Testis (tissue), 5 donors: Measurements from ENCODE around the gene PHKA1. TPM values are rescaled to one million over a fixed set of nuclear protein-coding genes. Genes with fewer than 3 reads are reported as not detected.
A peak's percentile ranks its signal among the peaks of the same experiment; 100 is the strongest.
"Not testable (repeated sequence)": the region's sequence is repeated elsewhere in the genome, so short reads cannot be mapped to it uniquely, and the experiment has no call there.

Experiments
- DNase-seq: peaks from one replicate; pipeline ENCODE4 v3.0.0-alpha.2; 2019
- H3K27ac ChIP-seq, 2 donors: fragments of 200-600 bp; sonication (generic); one replicate each; pipeline ENCODE4 v1.5.1; 2019
- H3K27me3 ChIP-seq: fragments of 200-600 bp; sonication (generic); one replicate; pipeline ENCODE4 v1.5.1; 2019
- H3K36me3 ChIP-seq: fragments of 200-600 bp; sonication (generic); one replicate; pipeline ENCODE4 v1.5.1; 2017; ENCODE audit warnings: low read depth; ENCODE audit errors: missing control alignments
- H3K4me1 ChIP-seq: fragments of 200-600 bp; sonication (generic); one replicate; pipeline ENCODE4 v1.5.1; 2019
- H3K4me3 ChIP-seq, 2 donors: fragments of 200-600 bp; sonication (generic); one replicate each; pipeline ENCODE4 v1.5.1; 2017 to 2019
- H3K9me3 ChIP-seq: fragments of 200-600 bp; sonication (generic); one replicate; pipeline ENCODE4 v1.5.1; 2017
- CTCF ChIP-seq, 3 experiments: fragments of 450-650 bp in 2 of 3; fragments of 200-600 bp in 1 of 3; sonication (generic) in 1 of 3; IDR thresholded peaks; one replicate each; pipeline ENCODE4 v1.5.1; 2016 to 2019; ENCODE audit warnings: antibody characterized with exemption in 3 of 3, mild to moderate bottlenecking in 2 of 3, moderate library complexity in 1 of 3
- POLR2A ChIP-seq: fragments of 450-650 bp; IDR thresholded peaks from one replicate; pipeline ENCODE4 v1.6.1; 2017; ENCODE audit warnings: antibody characterized with exemption, mild to moderate bottlenecking, moderate library complexity
- WGBS, 2 donors: methylation state at CpG; one replicate each; pipeline ENCODE4 v1.1.5; 2018; 5-methylcytosine and 5-hydroxymethylcytosine counted together
- intact Hi-C: fragments of 100-400 bp; cut with DNase I; formaldehyde crosslinking; loops from one replicate; pipeline ENCODE4 v1.15.1; 2023; ENCODE audit warnings: low total_unique reads
- long read RNA-seq, 2 donors: transcript quantifications; one replicate each; lab custom pipeline, GENCODE V29; 2026
- polyA plus RNA-seq: library from polyadenylated mRNA; stranded (reverse); fragments of 350-450 nt; fragmentation: Illumina TruSeq; extraction: RNeasy Lipid Tissue Mini Kit (QIAGEN cat#74804); gene quantifications from one replicate; pipeline ENCODE4 v1.2.3, GENCODE V29; 2014; ENCODE audit warnings: low read depth, low replicate concordance; ENCODE audit not compliant: insufficient read depth
- total RNA-seq, 2 donors: library from RNA; depleted of rRNA; stranded (reverse); fragments of >200 nt; gene quantifications; one replicate each; pipeline ENCODE4 v1.2.3, GENCODE V29; 2016

Gene PHKA1
- total RNA-seq: 10 to 100 TPM; 11.4 to 13.1 TPM
- 3.6 TPM for polyA plus RNA-seq
- long read RNA-seq, donor 1, full-length matches to known transcripts: 1 of 1 reads
- long read RNA-seq, donor 1, partial matches to known transcripts: 0 of 1 reads
- long read RNA-seq, donor 1, other reads (novel, unspliced or antisense): 0 of 1 reads
- long read RNA-seq, donor 2: 0 reads

- H3K4me1 ChIP-seq, H3K9me3 ChIP-seq, H3K27me3 ChIP-seq, H3K36me3 ChIP-seq, intact Hi-C loops: not testable (repeated sequence)
- whole genome bisulfite sequencing, 2 donors: 0 to 1% methylated on average over 3 to 47 of the region's 80 CpGs
- DNase-seq: peak; percentile 54
- Histone ChIP-seq H3K4me3 (peak within 1 kb of the TSS; percentile 43 to 63), H3K27ac (peak within 1 kb of the TSS; percentile 84)
Observed at GRCh38 chrX:72713599-72714477, at the start of gene PHKA1. TSS of gene PHKA1 (minus strand) at chrX:72714306. CDS start at chrX:72713880, 426 bp downstream.

GRCh38 chrX:72760454-72760853, 46.3 kb upstream of the PHKA1 start:
- intact Hi-C loops, H3K9me3 ChIP-seq: not testable (repeated sequence)
- no CpG with 5 or more reads among the region's 9 CpGs for WGBS, 2 donors

GRCh38 chrX:72748545-72748944, 34.4 kb upstream of the PHKA1 start:
- intact Hi-C loops, H3K27ac ChIP-seq, DNase-seq: not testable (repeated sequence)

More at GRCh38 chrX:72760454-72760853, 46.3 kb upstream of the PHKA1 start:
- not testable (repeated sequence) for DNase-seq, H3K4me3 ChIP-seq, H3K27ac ChIP-seq, H3K27me3 ChIP-seq, H3K36me3 ChIP-seq, H3K4me1 ChIP-seq

GRCh38 chrX:72745546-72745945, 31.4 kb upstream of the PHKA1 start:
- intact Hi-C loops, H3K4me1 ChIP-seq, DNase-seq, H3K9me3 ChIP-seq, H3K27me3 ChIP-seq, H3K36me3 ChIP-seq, H3K27ac ChIP-seq, H3K4me3 ChIP-seq: not testable (repeated sequence)
- no CpG with 5 or more reads among the region's 7 CpGs for WGBS, 2 donors

More at GRCh38 chrX:72748545-72748944, 34.4 kb upstream of the PHKA1 start:
- not testable (repeated sequence) for H3K4me3 ChIP-seq, H3K27me3 ChIP-seq, H3K36me3 ChIP-seq, H3K4me1 ChIP-seq, H3K9me3 ChIP-seq
- no CpG with 5 or more reads among the region's 3 CpGs for WGBS, 2 donors

GRCh38 chrX:72735561-72735960, 21.5 kb upstream of the PHKA1 start:
- Histone ChIP-seq H3K27me3 (no peaks in the 10 kb centered on the region), H3K4me3 (no peak overlapping the region), H3K36me3 (no peaks in the 10 kb centered on the region), H3K9me3 (no peaks in the 10 kb centered on the region), H3K4me1 (no peaks in the 10 kb centered on the region), H3K27ac (no peak overlapping the region)
- no peak for DNase-seq
- 78 to 84% methylated on average over 1 of the region's 1 CpG for WGBS, 2 donors
- intact Hi-C loops: no loop called here
- no peak for TF ChIP-seq CTCF (IDR thresholded peaks at IDR 0.05)
- TF ChIP-seq POLR2A: no peak

- H3K4me3 ChIP-seq, H3K9me3 ChIP-seq, H3K27ac ChIP-seq, DNase-seq, H3K36me3 ChIP-seq, intact Hi-C loops, H3K27me3 ChIP-seq, H3K4me1 ChIP-seq: not testable (repeated sequence)
- WGBS, 2 donors: 76 to 77% methylated on average over 8 of the region's 8 CpGs
Observed at GRCh38 chrX:72733636-72734035, 19.5 kb upstream of the PHKA1 start.

- Histone ChIP-seq H3K36me3 (no peaks in the 10 kb centered on the region), H3K9me3 (no peaks in the 10 kb centered on the region), H3K4me3 (no peak overlapping the region), H3K4me1 (no peaks in the 10 kb centered on the region), H3K27ac (no peak overlapping the region), H3K27me3 (no peaks in the 10 kb centered on the region)
- intact Hi-C loops: no loop called here
- WGBS, 2 donors: 89 to 93% methylated on average over 7 of the region's 7 CpGs
- TF ChIP-seq POLR2A (no peak), CTCF (IDR thresholded peaks at IDR 0.05) (no peak)
- DNase-seq: no peak
Observed at GRCh38 chrX:72727846-72728245, 13.7 kb upstream of the PHKA1 start.
